DMS53 treated with DMSO at 0.1 percent for 48 hours (cell line): ENCODE data around the gene NTM.

Experiments
- DNase-seq: peaks from one replicate; lab custom pipeline; 2025; ENCODE audit not compliant: unreplicated experiment; lab: John Stamatoyannopoulos, UW

The NTM gene

DNA sequence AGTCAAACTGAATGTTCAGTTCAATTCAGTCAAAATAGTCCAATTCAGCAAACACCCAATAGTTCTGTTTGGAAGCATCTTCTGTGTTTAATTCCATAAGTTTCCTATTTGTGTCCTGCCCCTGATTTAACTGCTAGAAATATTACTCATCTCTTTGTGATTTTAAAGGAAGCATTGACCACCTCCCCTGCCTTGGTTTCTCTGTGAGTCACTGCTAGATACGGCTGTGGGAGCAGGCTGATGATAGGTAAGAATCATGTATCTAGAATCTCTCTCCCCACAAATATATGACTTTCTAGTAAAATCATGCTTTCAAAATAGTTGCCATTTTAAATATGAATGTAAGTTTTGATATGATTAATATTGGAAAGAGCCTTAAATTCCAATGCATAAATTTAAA lies 888.5 kb downstream of the NTM start:
- DNase-seq, result no peak

DNA sequence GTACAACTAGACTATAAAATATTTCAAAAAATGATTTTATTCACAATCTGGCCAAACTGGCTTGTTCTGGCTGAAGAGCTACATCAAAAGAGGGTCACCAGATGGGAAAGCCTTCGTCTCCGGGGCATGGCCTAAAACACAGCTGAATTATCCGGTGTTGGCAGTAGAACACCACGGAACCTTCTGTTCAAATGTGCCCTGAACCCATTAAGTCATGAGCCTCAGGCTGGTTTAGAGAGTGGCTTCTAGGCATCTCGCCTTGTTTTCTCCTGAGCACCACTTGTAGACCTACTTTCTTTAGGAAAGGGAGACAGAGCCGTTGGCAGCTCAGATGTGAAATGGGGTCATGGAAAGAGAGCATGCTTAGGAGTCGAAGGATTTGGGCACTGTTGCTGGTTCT lies 890.2 kb downstream of the NTM start:
- DNase-seq, result no peak

DNA sequence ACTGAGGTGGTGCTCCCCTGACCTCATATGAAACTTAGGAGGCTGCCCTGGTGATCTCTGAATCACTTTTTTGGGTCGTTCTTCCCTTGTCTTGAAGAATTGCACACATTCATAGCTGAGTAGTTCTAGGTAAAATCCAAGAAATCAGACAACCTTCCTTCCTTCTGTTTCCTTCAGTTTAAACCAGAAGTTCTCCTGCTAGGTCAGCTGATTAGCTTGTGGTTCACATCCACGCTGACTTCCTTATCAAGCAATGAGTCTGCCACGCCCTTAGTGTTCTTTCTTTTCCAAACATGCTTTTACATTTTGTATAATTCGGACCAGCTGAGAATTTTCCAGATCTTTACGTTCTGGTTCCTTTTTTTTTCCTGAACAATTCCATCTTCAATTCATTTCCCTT lies 892.8 kb downstream of the NTM start:
- no peak for DNase-seq

DNA sequence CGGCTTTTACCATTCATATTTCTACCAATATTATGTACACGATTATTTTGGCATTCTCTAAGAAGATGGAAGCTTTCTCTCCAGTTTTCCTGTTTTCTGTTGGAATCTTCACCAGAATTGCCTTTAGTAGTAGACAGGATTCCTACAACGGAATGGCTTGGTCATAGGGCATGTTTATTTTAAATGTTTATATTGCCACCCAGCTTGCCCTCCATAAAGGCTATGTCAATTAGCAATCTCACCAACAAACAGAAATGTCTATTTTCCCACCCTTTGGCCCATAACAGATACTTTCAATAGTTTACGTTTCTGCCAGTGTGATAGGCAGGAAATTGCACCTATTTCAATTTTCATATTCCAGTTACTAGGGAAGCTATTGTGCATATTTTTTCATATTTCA lies 893.5 kb downstream of the NTM start:
- no peak for DNase-seq

DNA sequence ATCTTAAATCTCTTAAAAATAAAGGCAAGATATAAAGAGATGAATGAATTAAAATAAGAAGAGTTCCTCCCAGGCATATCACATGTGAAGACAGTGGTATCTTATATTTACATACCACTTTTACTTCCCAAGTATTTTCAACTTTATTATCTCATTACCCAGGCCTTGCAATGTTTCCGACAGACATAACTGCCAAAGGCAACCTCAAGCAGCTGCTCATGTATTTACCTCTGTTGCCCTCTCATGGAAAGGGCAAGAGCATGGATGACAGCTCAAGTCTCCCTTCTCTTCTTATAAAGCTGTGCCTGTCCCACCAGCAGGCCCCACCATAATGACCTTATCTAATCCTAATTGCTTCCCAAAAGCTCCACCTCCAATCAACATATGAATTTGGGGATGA lies 894.2 kb downstream of the NTM start:
- DNase-seq, result no peak

DNA sequence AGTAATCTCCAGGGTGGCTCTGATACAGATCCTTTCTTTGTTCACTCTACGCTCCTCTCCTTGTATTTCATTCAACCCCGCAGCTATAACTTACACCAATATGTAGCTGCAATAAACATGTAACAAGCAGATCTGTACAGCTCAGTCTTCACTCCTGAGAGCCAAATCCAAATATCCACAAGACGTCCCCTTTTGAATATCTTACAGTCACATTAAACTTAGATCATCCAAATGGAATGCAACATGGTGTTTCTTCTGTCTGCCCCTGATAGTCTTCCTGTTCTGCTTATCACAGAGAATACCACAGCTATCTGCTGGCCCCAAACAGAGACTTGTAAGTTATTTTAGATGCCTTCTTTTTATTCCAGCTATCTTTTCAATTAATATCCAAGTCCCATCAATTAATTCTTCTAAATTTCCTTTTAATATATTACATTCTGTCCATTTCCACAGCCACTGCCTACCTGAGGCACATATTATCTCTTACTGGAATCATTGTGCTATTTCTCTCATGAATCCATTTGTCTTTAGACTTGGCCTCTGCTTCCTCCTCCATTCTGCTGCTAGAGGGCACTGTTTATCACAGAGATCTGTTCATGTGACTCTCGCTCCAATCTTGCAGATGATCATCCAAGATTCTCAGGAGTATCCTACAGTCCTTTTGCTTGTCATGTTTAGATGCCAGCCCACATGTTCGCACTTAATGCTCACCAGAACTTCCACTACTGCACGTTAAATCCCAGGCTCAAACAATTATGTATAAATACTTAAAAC lies 908.6 kb downstream of the NTM start:
- DNase-seq, result peak; percentile 10

DNA sequence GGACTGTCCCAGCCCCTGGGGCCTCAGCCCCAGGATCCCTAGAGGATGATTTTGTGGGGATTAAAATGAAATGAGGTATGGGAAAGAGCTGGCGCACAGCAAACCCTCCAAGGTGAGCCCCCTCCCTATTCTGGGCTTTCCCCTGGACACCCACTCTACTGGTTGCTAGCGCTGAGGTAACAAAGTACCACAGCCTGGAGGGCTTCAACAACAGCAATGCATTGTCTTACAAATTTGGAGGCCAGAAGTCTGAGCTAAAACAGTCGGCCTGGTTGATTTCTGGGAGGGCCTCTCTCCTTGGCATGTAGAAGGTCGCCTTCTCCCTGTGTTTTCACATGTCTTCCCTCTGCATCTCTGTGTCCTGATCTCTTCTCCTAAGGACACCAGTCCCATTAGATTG lies 913.6 kb downstream of the NTM start:
- no peak for DNase-seq

DNA sequence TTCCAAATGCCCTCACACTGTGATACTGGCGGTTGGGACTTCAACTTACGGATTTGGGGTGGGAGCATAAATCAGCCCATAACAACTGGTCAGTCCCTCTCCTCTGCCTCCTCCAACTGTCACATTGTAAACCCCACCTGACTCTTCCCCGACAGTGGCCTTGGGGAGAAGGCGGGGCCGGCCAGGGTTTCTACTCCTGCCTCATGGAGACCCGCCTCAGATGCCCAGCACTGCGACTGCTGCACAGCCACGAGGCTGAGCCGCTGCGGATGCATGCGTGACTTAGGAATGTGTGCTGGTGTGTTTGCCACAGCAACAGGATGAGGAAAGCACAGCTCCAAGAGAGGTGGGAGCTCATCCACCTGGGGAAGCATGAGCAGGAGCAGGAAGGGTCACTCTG lies 914.2 kb downstream of the NTM start:
- DNase-seq, result no peak

DNA sequence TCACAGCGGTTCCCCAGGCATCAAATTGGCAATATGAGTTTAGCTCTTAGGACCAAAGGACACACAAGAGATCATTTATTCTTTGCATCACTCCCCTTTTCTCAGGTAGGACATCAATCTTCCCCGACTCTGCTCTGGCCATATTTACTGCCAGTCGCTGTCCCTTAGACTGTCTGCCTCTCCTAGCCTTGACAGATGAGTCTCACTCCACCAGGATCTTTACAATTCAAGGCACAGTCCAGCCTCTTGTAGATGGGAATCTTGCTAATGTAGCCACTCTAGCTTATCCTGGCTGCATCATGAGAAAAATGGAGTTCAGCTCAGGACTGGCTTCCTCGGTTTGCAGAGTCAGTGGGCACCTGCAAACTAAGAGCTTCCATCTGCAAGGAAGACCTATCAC lies 915.2 kb downstream of the NTM start:
- no peak for DNase-seq

DNA sequence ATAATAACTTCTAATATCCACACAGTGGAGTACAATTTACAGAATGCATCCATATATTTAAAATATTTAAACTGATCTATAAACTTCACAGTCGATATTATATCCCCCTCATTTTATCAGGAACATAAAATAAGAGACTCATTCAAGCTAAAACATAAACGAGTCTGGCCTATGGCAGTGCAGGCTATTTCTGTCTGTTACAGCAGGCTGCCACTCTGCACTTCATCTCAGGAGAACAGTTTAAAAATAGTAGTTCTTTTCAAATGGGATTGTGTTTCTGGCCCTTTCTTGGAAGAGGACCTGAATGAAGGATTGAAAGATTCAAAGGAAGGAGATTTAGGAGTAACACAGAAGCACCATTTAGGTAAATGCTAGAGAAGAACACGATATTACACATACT lies 915.7 kb downstream of the NTM start:
- no peak for DNase-seq

DNA sequence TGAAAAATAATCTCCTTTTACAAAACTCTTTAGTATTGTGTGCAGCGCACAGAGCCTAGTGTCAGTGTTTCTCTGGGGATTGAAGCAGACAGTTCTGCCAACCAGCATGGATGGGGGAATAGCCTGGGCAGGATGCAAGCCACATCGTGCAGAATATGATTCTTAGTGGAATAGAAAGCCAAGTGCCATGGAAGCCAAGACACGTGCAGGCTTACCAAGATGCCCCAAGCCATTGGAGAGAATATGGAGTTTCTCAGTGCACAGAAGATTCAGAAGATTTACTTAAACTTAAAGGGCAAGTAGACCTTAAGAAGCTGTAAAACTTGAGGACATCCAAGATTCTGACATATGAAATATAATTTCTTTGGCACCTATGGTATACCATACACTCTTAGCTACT lies 917.6 kb downstream of the NTM start:
- DNase-seq, result no peak

DNA sequence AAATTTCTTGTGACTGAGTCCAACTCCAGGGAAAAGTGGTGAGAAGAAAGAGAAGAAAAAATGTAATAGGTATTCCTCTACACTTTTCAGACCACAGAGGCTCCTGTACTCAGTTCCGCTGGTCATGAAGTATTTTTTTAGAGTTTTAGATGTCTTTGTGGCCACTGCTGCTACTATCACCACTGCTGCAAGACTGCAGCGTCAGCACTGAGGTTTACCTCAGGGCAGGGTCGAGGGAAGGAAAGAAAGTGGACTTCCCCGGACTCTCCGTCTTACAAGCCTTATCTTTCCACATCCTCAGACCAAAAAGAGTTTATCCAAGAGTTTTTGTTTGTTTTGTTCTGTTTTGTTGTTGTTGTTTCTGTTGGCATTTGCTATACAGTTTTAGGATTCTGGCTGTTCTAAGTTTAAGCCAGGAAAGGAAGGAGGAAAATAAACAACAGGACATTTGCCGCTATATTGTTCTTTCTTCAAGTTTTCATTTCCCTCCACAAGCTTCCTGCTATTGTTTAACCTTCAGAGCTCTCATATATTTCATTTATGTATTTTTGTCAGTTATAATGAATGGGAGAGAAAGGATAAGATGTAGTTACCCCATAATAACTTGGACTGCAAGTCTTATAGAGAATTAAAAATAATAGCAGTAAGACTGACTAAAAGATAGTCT lies 919.3 kb downstream of the NTM start:
- no peak for DNase-seq

DNA sequence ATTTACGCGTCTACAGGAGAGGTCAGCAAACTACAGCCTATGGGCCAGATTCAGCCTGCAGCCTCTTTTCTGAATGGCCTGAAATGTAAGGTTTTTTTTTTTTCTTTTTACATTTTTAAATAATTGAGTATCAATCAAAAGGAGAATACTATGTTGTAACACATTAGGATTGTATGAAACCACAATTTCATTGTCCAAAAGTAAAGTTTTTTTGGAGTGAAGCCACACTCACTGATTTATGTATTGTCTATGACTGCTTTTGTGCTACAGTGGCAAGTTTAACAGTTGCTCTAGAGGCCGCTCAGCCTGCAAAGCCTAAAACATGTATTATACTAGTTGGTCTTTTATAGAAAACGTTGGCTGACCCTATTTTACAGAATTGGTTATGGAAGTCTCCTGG lies 923.2 kb downstream of the NTM start:
- DNase-seq, result no peak

DNA sequence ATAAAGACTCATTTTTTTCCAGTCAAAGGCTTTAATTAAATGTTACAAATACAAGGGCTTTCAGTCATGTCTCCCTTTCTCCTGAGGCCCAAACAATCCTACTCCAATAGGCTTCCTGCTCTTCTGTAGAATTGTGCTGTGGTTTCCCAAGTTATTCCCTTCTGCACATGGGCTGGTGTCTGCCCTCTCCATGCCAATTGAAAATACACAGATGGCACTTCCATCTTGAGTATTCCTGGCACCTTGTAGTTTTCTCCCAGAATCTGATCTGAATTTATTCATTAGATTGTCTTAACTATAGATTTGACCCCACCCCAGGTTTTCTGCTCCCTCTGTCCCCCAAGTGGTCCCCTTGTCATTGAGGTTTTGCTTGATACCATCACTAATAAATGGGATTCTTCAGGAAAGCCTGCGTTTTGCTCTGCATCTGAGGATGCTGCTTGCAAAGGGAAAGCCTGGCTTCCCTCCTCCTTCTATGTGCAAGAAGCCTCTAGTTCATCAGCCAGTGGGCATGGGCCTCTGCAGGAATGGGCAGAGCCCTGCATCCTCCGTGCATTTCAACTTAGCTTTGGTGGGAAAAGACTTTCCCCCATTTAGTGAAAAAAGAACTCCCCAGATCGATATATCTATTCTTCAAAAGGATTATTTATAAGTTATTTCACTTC lies 926.7 kb downstream of the NTM start:
- DNase-seq, result no peak

DNA sequence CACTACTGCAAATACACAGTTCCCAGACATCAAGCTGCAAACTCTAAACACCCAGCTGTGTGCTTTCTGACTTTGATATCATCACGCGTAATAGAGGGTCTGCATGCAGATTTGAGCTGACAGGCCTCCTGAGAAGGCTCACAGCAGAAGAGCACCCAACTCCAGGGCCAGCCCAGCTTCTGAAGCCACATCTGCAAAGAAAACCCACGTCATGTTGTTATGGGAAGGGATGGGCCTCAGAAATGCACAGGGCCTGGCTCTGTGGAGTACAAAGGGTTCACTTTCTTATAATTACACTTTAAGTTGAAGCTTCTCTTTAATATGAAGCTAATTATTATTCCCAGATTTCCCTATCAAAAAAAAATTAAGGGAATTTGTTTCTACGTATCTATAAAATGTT lies 927.9 kb downstream of the NTM start:
- no peak for DNase-seq

DNA sequence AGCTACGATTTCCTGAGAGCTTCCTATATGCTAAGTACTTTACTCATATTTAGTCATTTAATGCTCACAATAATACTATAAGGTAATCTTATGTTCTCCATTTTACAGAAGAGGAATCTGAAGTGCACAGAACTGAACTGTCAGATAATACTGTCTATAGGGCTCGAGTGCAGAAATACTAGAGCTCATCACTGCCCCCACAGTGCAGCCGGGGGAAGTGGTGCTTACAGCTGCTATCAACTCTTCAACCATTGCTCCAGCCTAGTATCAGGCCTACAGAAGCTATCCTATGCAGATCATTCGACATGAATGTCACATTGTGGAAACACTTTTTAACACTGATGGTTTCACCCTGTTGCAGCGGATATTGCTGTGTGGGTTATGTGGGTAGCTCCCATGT lies 929.9 kb downstream of the NTM start:
- DNase-seq, result peak; percentile 8

DNA sequence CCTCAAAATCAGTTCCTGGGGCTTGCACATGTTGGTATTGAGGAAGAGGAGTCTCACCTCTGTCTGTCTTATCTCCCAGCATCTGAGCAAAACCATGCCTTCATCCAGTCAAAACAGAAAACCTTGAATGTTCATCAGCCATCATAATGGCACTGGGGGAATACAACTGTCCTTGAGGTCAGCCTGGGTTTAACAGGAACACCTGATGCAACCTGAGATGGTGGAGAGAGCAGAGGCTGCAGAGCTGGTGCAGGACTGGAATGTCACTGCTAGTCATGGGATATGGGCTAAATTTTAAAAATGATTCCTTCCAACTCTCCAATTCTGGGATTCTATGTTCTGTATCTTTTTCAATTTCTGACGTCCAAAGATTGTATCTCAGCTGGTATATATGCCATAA lies 931.0 kb downstream of the NTM start:
- no peak for DNase-seq

DNA sequence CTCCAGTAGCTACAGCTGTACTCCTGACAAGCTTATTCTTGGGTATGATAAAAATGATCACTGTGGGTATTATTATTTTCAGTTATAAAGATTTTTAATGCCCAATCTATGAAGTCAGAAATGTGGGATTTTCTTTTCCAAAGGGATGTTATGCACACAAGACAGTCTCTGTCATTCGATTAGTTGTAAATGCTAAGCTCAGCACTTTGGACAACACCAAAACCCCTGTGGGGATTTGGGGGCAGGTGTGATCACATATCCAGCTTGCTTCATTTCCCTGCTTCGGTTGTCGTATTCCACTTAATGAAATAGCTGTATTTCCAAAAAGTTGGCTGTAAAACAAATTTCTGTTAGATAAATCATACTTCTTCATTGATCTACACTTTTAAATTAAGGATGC lies 931.5 kb downstream of the NTM start:
- no peak for DNase-seq

DNA sequence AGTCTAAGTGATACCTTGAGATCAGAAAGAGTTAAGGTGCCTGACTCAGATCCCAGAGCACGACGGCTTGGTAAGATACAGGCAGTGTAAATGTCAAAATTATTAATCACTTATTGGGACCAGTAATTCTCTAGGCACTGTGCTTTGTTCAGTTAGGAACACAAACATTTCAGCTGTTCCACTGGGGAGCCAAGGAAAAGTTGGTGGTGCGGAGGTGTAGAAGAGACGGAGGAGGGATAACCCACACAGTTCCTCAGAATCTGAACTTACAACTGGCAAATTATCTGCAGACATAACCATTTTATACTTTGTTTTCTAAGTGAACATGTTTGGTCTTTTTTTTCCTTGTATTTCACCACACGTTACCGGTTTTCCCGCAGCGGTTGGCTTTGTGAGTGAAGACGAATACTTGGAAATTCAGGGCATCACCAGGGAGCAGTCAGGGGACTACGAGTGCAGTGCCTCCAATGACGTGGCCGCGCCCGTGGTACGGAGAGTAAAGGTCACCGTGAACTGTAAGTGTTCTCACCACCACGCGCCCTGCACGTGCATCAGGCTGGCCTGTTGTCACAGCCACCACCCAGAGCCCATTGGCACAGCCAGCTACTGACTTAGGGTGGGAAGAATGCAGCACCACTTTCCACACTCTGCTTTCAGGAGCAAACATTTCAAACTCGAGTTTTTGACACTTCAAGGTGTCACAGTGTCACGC lies 937.0 kb downstream of the NTM start:
- no peak for DNase-seq

DNA sequence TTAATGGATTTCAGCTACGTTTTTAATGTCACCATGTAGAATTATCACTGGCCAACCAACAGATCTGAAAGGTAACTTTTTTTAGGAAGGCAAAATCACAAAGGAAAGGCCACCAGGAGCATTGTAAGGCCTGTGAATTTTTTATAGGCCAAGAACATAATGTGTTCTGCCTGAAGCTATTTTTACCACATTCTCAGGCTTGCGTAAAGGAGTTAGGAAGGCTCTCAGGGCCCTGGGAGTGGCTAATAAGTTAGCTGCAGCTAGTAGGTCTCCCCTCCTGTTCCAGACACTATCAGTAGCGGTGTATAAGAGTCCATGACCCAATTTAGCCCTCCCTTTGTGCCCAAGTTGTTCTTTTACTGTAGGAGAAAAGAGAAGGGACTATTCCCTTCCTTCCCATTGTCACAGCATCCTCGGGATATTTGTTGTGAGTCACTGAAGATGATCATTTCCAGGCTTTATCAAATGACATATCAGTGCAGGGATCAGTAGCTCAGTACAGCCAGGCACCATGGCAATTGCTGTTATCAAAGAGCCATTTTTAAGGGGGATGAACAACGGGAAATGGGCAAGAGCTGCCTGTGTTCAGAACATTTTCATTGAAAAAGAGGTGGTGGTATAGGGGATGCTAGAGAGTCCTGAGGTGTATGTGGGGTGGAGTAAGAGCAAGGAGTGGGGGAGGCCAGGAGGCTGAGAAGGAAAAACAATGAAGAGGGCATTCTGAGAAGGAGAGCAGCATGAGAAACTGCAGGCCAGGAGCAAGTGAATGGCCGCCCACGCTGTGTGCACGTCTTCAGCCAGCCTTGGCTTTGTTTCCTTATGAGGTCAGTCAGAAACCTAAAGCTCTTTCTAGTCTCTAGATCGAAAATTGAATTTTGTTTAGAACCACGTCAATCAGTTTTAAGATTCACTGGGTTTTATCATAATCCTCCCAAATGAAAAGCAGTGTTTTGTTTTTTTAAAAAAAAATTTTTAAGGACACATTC lies 940.3 kb downstream of the NTM start:
- DNase-seq, result no peak

DNA sequence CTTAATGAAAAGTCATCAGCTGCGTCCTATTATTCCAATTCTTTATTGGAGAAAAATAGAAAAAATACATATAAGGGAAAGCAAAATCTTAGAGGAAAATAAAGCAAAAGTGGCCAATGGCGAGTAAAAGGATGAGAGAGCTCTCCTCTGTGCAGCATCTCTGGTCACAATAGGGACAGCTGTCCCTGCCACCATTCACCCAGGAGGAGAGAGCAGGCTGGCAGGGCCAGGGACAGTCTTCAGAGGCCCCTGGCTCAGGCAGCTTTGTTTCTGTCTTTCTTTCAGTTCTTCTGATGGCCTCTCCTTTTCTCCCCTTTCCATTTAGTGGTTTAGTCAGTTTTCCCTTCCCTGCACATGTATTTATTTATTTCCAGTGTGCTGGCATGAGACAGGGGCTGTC lies 941.3 kb downstream of the NTM start:
- DNase-seq, result no peak
